Left lung (tissue), 10 donors: Measurements from ENCODE around the gene TNFAIP3. TPM values are rescaled to one million over a fixed set of nuclear protein-coding genes. Genes with fewer than 3 reads are reported as not detected.

Experiments
- ATAC-seq: fragments of 200-7000 bp; cut with Tn5 transposase; one replicate; pipeline ENCODE4 v1.9.1; 2020; ENCODE audit warnings: moderate library complexity
- DNase-seq, 4 donors: peaks; one replicate each; pipeline ENCODE4 v3.0.0-alpha.2; 2013 to 2020
- H3K27ac ChIP-seq, 2 donors: fragments of 200-600 bp; sonication (generic) in 1 of 2; one replicate each; pipeline versions ENCODE4 v1.5.0 to v1.8.0; 2020 to 2021
- H3K27me3 ChIP-seq, 2 donors: fragments of 200-600 bp; sonication (generic) in 1 of 2; one replicate each; pipeline versions ENCODE4 v1.5.0 to v1.8.0; 2020 to 2021
- H3K36me3 ChIP-seq, 2 donors: fragments of 200-600 bp; sonication (generic) in 1 of 2; one replicate each; pipeline versions ENCODE4 v1.5.0 to v1.8.0; 2020 to 2021
- H3K4me1 ChIP-seq, 2 donors: fragments of 200-600 bp; one replicate each; pipeline ENCODE4 v1.8.0; 2021
- H3K4me3 ChIP-seq, 2 donors: fragments of 200-600 bp; sonication (generic) in 1 of 2; one replicate each; pipeline versions ENCODE4 v1.5.0 to v1.8.0; 2020 to 2021; ENCODE audit warnings: mild to moderate bottlenecking in 1 of 2
- H3K9me3 ChIP-seq, 2 donors: fragments of 200-600 bp; sonication (generic) in 1 of 2; one replicate each; pipeline versions ENCODE4 v1.5.0 to v1.8.0; 2020 to 2021
- intact Hi-C, 2 donors: fragments of 100-400 bp; cut with DNase I; formaldehyde crosslinking; loops; one replicate each; pipeline versions ENCODE4 v1.11.2 to v1.14.2; 2022
- polyA plus RNA-seq, 6 donors: library from polyadenylated mRNA; unstranded; fragments of 120-200 nt; gene quantifications; one replicate each; pipeline ENCODE4 v1.2.1, GENCODE V29; 2013; ENCODE audit not compliant: insufficient read length in 6 of 6
- total RNA-seq, 2 donors: library from RNA; stranded (reverse); fragmentation: NEBNext Ultra II Directional; extraction: Animal tissue kit (Norgen Biotek cat#: 25700); gene quantifications; one replicate each; pipeline ENCODE4 v1.2.1, GENCODE V29; 2021
- TF ChIP-seq, protein P1 (sequence below), 2 donors: fragments of 200-600 bp; sonication (generic) in 1 of 2; IDR thresholded peaks; one replicate each; pipeline versions ENCODE4 v1.5.0 to v1.8.0; 2021; ENCODE audit warnings: antibody characterized with exemption in 2 of 2
- donor health status: DM: no; HTN: yes; CAD: no.
- donor health status: DM: no; HTN: no; CAD: no.

The TNFAIP3 gene
- total and polyA plus RNA-seq, 8 donors = 14.6 to 102 (median 17.2) TPM

DNA sequence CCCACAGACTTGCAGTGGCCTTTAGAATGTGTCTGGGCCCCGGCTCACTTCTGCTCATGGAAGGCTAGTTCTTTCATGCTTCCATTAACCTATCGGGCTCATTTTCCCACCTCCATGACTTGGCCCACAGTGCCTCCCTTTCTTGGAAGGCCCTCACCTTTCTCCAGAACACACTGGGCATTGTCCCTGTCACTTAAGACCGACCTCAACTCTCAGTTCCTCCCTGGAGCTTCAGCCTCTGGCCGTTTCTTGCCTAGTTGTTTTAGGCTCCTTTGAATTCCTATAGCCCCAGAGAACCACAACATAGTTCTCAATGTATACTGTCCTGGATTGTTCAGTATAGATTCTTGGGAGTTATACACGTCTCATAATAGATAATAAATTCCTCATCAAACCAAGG is 19.3 kb upstream of the TNFAIP3 start:
- Histone ChIP-seq H3K9me3 (no peaks in the 10 kb centered on the region), H3K27me3 (no peaks in the 10 kb centered on the region), H3K36me3 (no peaks in the 10 kb centered on the region), H3K27ac (peak overlapping the region in 1 of 2 donors; percentile 81), H3K4me3 (no peak overlapping the region), H3K4me1 (peaks cover 0 to 48% of the 10 kb centered on the region in 2 donors)
- intact Hi-C loops = no loop called here
- TF ChIP-seq, protein P1, sequence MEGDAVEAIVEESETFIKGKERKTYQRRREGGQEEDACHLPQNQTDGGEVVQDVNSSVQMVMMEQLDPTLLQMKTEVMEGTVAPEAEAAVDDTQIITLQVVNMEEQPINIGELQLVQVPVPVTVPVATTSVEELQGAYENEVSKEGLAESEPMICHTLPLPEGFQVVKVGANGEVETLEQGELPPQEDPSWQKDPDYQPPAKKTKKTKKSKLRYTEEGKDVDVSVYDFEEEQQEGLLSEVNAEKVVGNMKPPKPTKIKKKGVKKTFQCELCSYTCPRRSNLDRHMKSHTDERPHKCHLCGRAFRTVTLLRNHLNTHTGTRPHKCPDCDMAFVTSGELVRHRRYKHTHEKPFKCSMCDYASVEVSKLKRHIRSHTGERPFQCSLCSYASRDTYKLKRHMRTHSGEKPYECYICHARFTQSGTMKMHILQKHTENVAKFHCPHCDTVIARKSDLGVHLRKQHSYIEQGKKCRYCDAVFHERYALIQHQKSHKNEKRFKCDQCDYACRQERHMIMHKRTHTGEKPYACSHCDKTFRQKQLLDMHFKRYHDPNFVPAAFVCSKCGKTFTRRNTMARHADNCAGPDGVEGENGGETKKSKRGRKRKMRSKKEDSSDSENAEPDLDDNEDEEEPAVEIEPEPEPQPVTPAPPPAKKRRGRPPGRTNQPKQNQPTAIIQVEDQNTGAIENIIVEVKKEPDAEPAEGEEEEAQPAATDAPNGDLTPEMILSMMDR (IDR thresholded peaks at IDR 0.05) = no peak
- ATAC-seq (no peak), DNase-seq (no peak)

GRCh38 chr6:137848672-137849071 is 18.4 kb upstream of the TNFAIP3 start:
- no peak overlapping the region for H3K27ac ChIP-seq
- TF ChIP-seq, protein P1 (IDR thresholded peaks at IDR 0.05) = no peak
- H3K27me3 ChIP-seq = no peaks in the 10 kb centered on the region
- H3K4me3 ChIP-seq = no peak overlapping the region
- peak; percentile 30 for ATAC-seq
- peaks cover 0 to 48% of the 10 kb centered on the region in 2 donors for H3K4me1 ChIP-seq
- intact Hi-C loops = no loop called here
- no peaks in the 10 kb centered on the region for H3K9me3 ChIP-seq
- DNase-seq = no peak
- H3K36me3 ChIP-seq = no peaks in the 10 kb centered on the region

DNA sequence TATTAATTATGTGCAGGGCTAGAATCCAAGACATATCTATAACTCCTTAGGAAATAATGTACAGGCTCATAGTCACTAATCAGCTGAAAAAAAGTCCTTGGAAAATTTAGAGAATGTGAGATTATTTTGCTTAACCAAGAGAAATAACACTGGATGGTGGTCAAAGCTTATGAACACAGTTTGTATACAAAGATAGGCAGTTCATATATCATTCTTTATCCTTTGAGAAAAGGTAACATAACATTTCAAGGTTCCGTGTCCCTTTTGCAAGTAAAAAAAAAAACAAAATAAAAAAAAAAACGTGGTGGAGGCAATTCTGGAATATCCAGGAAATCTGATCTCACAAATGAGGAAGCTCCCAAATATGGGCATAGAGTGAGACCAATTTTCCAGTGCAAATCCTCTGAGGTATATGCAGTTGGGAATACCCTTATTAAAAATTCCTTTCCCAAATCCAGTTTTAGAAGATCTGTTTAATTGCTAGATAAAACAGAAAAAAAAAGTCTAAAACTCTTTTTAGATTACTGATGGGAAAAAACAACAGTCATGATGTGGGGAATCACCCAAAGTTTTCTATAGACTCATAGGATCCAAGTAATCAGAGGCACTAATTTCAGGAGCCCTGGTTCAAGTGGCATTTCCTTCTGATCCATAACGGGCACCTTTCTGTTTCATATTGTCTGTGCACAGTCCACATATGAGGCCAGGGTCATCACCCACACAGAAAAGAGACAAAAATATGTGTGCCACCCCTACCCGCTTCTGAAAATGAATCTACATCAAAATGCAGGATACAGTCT is 17.7 kb upstream of the TNFAIP3 start:
- H3K4me1 ChIP-seq = peaks cover 0 to 48% of the 10 kb centered on the region in 2 donors
- no peak overlapping the region for H3K27ac ChIP-seq
- intact Hi-C loops = no loop called here
- TF ChIP-seq, protein P1 (IDR thresholded peaks at IDR 0.05) = no peak
- H3K4me3 ChIP-seq = no peak overlapping the region
- H3K9me3 ChIP-seq = no peaks in the 10 kb centered on the region
- no peaks in the 10 kb centered on the region for H3K27me3 ChIP-seq
- ATAC-seq (peak; percentile 25), DNase-seq (no peak)
- no peaks in the 10 kb centered on the region for H3K36me3 ChIP-seq

DNA sequence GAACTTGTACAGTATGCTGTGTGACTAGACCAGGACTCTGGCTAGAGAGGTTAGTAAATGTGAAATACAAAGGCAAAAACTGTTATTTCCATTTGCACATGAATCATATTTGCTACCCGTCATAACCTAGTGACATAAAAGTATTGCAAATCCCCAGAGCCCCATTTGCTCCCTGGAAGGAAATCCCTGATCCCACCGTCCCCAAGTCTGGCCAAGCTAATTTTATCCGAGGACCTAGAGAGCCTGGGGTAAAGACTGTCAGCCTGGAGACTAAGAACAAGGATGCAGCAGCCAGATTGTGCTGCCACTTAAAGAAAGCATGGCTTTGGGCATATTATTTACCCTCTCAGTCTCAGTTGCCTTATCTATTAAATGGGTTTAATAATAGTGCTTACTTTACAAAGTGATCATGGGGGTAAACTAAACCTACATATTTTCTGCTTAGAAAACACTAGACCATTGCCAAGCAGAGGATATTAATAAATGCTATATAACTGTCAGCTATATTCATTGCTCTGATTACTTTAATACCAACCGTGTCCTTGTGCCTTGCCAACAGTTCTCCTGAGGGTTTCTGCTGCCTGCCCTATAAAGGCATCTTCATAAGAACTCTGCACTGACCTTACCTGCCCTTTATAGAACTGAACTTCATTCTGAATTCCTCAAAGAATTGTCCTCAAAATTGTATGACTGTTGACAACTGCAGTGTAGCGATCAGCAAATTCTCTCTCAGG is 16.9 kb upstream of the TNFAIP3 start:
- no peaks in the 10 kb centered on the region for H3K9me3 ChIP-seq
- H3K4me1 ChIP-seq = peaks cover 0 to 48% of the 10 kb centered on the region in 2 donors
- ATAC-seq (no peak), DNase-seq (no peak)
- intact Hi-C loops = no loop called here
- H3K36me3 ChIP-seq = no peaks in the 10 kb centered on the region
- TF ChIP-seq, protein P1 (IDR thresholded peaks at IDR 0.05) = no peak
- H3K27ac ChIP-seq = no peak overlapping the region
- H3K27me3 ChIP-seq = no peaks in the 10 kb centered on the region
- no peak overlapping the region for H3K4me3 ChIP-seq
